ENCODE measurements around the gene EXOC6B.
A peak's percentile ranks its signal among the peaks of the same experiment; 100 is the strongest.

The EXOC6B gene

GRCh38 chr2:72154386-72154975, 671.4 kb downstream of the EXOC6B start:
- no peak for DNase-seq

DNA sequence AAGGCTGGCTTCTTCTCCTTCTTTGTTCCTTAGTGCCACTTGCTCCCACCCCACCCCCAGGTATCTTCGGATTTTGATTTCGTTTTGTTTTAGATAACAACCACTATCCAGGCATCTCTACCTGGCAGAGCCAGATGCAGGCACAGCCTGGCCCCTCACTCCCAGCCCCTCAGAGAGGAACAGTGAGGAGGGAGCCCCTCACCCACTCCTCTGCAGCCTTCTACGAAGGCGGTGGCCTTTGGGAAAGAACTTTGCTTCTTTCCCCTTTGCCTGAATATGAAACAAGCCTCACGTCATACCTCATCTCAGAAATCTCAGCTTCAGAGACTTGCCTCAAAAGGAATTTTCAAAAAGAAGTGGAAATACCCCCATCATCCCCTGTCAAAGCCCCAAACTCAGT, 671.9 kb downstream of the EXOC6B start:
- no peak for DNase-seq

- peak; percentile 5 for DNase-seq
These were observed 672.6 kb downstream of the EXOC6B start for GRCh38 chr2:72153026-72153791.

DNA sequence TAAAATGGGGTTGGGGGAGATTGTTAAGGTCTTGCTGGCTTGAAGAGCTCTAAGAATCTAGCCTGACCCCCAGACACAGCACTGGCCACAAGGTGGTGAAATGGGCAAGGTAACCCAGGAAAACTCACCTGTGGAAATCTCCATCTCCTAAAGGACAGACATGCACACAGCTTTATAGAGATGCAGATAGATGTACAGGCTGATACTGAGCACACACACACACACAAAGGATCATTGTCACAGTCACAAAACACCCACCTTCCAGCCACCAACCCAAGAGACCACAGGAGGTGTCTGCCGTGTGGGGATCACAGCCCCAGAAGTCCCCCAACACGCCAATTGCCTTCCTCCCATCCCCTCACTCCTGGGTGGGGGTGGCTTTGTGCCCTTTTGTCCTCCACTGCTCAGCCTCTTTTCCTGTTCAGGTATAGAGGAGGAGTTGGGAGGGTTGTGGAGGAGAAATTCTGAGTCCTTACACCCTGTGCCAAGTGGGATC, 674.9 kb downstream of the EXOC6B start:
- no peak for DNase-seq

DNA sequence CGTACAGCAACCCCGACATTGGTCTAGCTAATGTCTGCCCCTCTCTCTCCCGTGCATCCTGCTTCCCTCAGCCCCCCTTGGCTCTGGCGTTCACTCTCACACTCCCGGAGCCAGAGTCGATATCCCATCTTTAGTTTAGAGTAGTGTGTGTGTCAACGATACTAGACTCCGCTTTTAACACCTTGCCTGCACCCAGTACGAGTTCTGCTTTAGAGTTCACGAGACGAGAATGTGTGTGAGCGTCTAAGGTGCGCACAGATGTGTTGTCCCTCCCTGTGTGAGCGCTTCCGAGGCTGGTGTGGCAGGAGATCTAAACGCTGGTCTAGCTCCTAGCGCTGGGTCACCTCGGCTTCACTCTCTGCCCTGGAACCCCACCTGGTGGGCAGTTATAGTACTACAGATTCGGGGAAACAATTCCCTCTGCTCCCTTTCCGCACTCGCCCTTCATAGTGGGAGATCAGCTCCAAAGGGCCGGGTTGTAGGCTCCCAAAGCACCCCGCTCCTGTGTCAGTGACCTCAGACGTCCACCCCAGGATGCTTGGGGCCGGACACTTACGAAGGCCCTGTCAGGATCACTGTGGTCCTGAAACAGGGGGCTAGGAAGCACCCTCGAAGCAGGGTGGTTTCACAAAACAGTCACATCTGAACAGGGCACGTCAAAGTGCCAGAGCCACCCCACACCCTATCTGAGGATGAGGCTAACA, 675.5 kb downstream of the EXOC6B start:
- DNase-seq, result peak; percentile 36

DNA sequence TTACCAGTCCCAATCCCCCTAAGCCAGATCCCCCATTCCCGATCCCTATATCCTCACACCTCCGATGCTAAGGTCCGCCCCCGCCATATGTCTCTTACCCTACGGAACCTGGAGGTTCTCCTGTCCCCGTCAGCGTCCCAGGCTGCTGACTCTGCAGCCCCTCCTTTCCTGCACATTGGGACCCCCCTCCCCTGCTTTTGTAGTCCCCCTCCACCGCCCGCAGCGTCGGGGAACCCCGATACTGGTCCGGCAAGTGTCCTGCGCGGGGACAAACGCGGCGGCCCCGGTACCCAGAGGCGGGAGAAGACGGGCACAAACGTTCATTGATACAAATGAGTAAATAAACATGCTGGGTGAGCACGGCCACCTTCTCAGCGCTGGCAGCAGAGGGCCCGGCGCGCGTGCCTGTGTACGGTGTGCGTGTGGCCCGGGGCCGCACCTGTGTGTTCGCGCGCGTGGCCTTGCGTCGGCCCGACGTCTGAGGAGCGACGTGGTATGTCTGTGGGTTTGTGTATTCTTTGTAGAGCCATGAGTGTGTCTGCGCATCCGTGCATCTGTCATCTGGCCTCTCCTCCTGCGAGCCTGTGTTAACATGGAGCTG, 676.2 kb downstream of the EXOC6B start:
- peak; percentile 6 for DNase-seq

- peak; percentile 7 for DNase-seq
These were observed 676.8 kb downstream of the EXOC6B start for GRCh38 chr2:72148837-72149555.

DNA sequence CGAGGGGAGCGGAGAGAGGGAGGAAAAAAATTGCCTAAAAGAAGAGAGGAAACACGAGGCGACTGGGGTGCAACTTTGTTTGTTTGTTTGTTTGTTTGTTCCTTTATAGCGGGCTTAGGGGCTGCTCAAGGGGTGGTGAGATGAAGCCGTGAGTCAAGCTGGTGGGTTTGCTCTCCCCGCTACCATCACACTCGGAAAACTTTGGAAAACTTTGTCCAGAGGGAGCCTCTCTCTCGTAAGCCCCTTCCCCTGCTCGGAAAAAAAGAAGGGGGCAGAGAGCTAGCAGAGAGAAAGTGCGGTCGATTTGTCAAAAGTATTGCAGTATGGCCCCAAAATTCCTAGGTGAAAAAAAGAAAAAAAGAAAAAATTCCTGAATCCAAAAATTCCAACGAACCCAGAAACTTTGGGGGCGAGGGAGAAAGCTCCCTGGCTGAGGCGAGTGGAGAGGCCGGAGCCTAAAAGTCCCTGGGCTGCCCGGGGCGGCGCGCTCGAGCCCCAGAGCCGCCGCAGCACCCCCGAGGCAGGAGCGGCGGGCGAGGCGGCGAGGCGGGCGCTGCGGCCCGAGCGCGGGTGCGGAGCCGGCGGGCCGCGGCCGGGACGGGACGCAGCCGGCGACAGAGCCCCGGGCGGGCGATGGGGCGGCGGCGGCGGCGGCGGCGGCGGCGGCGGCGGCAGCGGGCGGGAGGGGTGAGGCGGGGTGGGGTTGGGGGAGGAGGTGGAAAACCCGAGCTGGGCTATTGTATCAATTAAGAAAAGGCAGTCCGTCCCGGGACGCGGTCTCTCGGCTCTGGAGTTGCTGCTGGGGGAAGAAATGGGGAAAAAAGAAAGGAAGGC, 677.6 kb downstream of the EXOC6B start:
- peak; percentile 2 for DNase-seq

- DNase-seq, result peak; percentile 6
These were observed 678.4 kb downstream of the EXOC6B start, which contains the start of gene CYP26B1 for GRCh38 chr2:72147303-72147971. Gene CYP26B1 (minus strand): TSS chr2:72147862. CDS start chr2:72147834, 28 bp downstream.

GRCh38 chr2:72146347-72147302, 679.2 kb downstream of the EXOC6B start:
- DNase-seq, result peak; percentile 5

- no peak for DNase-seq
These were observed 680.0 kb downstream of the EXOC6B start for GRCh38 chr2:72145658-72146329.

DNA sequence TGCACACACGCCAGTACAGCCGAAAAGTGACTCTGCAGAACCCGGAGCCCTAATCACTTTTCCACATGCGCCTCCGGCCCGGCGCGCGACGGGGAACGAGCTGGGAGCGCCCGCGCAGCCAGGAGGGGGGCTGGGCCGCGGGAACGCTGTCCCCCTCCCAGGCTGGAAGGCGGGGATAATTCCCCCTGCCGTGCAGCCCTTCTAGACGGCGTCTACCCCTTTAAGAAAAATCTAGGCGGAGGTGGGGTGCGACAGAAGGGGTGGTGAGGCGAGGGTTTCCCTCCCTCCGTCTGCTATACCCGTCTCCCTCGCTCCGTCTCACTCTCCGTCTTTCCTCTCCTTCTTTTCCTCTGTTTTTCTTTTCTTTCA, 680.6 kb downstream of the EXOC6B start:
- no peak for DNase-seq

GRCh38 chr2:72144632-72145288, 681.1 kb downstream of the EXOC6B start:
- DNase-seq, result peak; percentile 6

GRCh38 chr2:72144274-72144631, 681.6 kb downstream of the EXOC6B start:
- no peak for DNase-seq

DNA sequence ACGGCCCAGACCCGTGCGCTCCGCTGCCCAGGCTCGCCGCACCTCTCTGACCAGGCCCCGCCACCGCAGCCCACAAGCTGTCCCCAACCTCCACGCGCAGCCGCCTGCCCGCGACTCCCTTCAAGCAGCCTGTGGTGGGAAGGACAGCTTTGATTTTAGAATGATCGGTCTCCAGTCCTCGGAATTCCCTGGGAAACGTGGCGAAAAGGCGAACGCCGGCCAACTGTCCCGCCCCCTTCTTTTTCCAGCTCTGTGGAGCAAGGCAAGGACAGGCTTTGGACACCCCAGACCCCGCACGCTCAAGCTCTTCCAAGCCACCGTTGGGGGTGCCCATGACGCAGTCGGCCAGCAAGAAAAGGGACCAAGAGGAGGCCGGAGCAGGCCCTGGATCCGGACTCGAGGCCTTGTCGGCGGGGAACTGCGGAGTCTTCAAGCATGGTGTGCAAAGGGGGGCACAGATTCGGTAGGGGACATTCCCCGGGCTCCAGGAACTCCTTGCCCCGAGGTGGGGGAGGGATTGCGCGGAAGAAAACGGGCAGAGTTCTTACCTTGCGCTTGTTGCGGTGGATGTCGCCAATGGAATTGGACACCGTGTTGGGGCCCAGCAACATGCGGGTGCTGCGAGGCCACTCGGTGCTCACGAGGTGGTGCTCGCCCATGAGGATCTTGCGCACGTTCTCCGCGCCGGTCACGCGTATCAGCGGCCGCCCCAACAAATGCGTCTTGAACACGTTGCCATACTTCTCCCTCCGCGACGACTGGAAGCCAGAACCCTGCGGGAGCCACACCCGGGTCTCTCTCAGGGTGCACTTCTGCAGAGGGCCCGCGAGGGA, 682.2 kb downstream of the EXOC6B start:
- DNase-seq, result no peak

- no peak for DNase-seq
These were observed 683.0 kb downstream of the EXOC6B start for GRCh38 chr2:72142570-72143440.

Measured in activated CD4-positive, alpha-beta T cell treated with anti-CD3 and anti-CD28 coated beads for 1 hour (primary cell).